ENCODE data around the gene SBNO2. TPM values are rescaled to one million over a fixed set of nuclear protein-coding genes. Genes with fewer than 3 reads are reported as not detected.

The SBNO2 gene
- total and polyA plus RNA-seq, 2 donors (not counting 3 experiments of a cell fraction or from before 2014, with no cell fraction given), result 31.4 to 65.7 TPM

- CTCF ChIA-PET, result no interaction called here
- Histone ChIP-seq H3K36me3 (ENCODE audit: control insufficient read depth in 2 of 2, extremely low read depth in 1 of 2, insufficient read depth in 2 of 2, low read length in 2 of 2) (peaks cover 3 to 20% of the 10 kb centered on the region in 2 experiments), H3K4me1 (ENCODE audit: control insufficient read depth, extremely low read depth, insufficient read depth, low read length) (no peaks in the 10 kb centered on the region), H2AFZ (ENCODE audit: low read depth, low read length) (no peak overlapping the region), H3K27me3 (ENCODE audit: control insufficient read depth in 2 of 2, insufficient read depth in 2 of 2, low read length in 2 of 2) (no peaks in the 10 kb centered on the region), H3K27ac (ENCODE audit: insufficient read depth, low read depth, low read length) (no peak overlapping the region), H3K4me2 (ENCODE audit: insufficient read depth, low read length) (no peak overlapping the region), H3K79me2 (ENCODE audit: control insufficient read depth, insufficient read depth, low read length) (no peaks in the 10 kb centered on the region), H3K9ac (replicated peaks; ENCODE audit: extremely low read depth, insufficient read depth, low read length) (no peak overlapping the region), H3K9me1 (replicated peaks; ENCODE audit: control insufficient read depth, extremely low read depth, insufficient read depth, low read length) (no peaks in the 10 kb centered on the region), H3K4me3 (replicated peaks in 1 of 3; ENCODE audit: insufficient read depth in 1 of 3, low read depth in 1 of 3, low read length in 3 of 3) (no peak overlapping the region), H3K9me3 (replicated peaks; ENCODE audit: control insufficient read depth, insufficient read depth, low read length) (no peaks in the 10 kb centered on the region), H4K20me1 (replicated peaks; ENCODE audit: control insufficient read depth, extremely low read depth, insufficient read depth, low read length) (no peaks in the 10 kb centered on the region)
- BruUV-seq (replicated peaks), result no TSS peak
- TF ChIP-seq EZH2 (IDR thresholded peaks at IDR 0.05; ENCODE audit: borderline replicate concordance, low read depth, low read length, severe bottlenecking) (no peak), FOS (IDR thresholded peaks at IDR 0.05; ENCODE audit: borderline replicate concordance, insufficient read depth, low read length) (no peak), JUN (IDR thresholded peaks at IDR 0.05; ENCODE audit: borderline replicate concordance, insufficient read depth, insufficient read length, low read depth) (no peak), GATA2 (IDR thresholded peaks at IDR 0.05; ENCODE audit: insufficient read depth, insufficient read length, low read depth, low read length) (no peak), POLR2A (IDR thresholded peaks at IDR 0.05; ENCODE audit: low read depth, low read length) (no peak), MYC (IDR thresholded peaks at IDR 0.05; ENCODE audit: low read depth, low read length) (no peak), POLR2AphosphoS5 (IDR thresholded peaks at IDR 0.05; ENCODE audit: insufficient read depth, low read depth, low read length) (no peak)
- TF ChIP-seq, protein P1, sequence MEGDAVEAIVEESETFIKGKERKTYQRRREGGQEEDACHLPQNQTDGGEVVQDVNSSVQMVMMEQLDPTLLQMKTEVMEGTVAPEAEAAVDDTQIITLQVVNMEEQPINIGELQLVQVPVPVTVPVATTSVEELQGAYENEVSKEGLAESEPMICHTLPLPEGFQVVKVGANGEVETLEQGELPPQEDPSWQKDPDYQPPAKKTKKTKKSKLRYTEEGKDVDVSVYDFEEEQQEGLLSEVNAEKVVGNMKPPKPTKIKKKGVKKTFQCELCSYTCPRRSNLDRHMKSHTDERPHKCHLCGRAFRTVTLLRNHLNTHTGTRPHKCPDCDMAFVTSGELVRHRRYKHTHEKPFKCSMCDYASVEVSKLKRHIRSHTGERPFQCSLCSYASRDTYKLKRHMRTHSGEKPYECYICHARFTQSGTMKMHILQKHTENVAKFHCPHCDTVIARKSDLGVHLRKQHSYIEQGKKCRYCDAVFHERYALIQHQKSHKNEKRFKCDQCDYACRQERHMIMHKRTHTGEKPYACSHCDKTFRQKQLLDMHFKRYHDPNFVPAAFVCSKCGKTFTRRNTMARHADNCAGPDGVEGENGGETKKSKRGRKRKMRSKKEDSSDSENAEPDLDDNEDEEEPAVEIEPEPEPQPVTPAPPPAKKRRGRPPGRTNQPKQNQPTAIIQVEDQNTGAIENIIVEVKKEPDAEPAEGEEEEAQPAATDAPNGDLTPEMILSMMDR (IDR thresholded peaks at IDR 0.05; ENCODE audit: extremely low read depth in 1 of 2, insufficient read depth in 1 of 2, low read depth in 1 of 2, low read length in 2 of 2), result no peak
- TF ChIP-seq, protein P2, sequence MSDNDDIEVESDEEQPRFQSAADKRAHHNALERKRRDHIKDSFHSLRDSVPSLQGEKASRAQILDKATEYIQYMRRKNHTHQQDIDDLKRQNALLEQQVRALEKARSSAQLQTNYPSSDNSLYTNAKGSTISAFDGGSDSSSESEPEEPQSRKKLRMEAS (IDR thresholded peaks at IDR 0.05; ENCODE audit: insufficient read depth, insufficient read length), result no peak
- intact Hi-C loops (cut with micrococcal nuclease), result no loop called here
- dilution Hi-C loops (cut with MboI; ENCODE audit: extremely low pct_ligation_motif_present, low sequenced_read_pairs), result no loop called here
- POLR2A ChIA-PET, result no interaction called here
- no peak for DNase-seq (ENCODE audit: low read depth, low spot score)
- FAIRE-seq, result no peak
Observed at GRCh38 chr19:1144741-1145140, 29.3 kb downstream of the SBNO2 start.

Data from endothelial cell of umbilical vein (primary cell).